IMR-90 (cell line): ENCODE results near the gene IVL. TPM values are rescaled to one million over a fixed set of nuclear protein-coding genes. Genes with fewer than 3 reads are reported as not detected.

Source experiments
- ATAC-seq: fragments of 200-7000 bp; cut with Tn5 transposase; 2 replicates; pipeline ENCODE4 v1.9.1; 2020; ENCODE audit warnings: low read depth, mild to moderate bottlenecking, moderate library complexity
- BruUV-seq: library from RNA; stranded (reverse); fragments of 400-500 nt; replicated peaks from 2 replicates; lab custom pipeline; 2021; lab: Mats Ljungman, UMichigan
- CTCF ChIA-PET: fragments of 300-600 bp; formaldehyde crosslinking; extraction: SDS; loops from one replicate; lab custom pipeline; 2021; ENCODE audit warnings: antibody characterized with exemption; lab: Yijun Ruan, JAX
- POLR2A ChIA-PET: fragments of 300-600 bp; sonication (Branson Sonifier 250); formaldehyde crosslinking; loops from one replicate; lab custom pipeline; 2022; ENCODE audit warnings: antibody characterized with exemption; ENCODE audit not compliant: unreplicated experiment; lab: Charles Lee
- DNase-seq: peaks from one replicate; pipeline ENCODE4 v3.0.0; 2013
- H2AFZ ChIP-seq: replicated peaks from 2 replicates; pipeline ENCODE3; 2013; ENCODE audit warnings: low read length, mild to moderate bottlenecking; ENCODE audit not compliant: poor library complexity
- H2AK5ac ChIP-seq: 2 replicates; pipeline ENCODE4 v1.6.1; 2013; ENCODE audit warnings: low read depth, low read length, inconsistent platforms
- H2AK9ac ChIP-seq: replicated peaks from 2 replicates; pipeline ENCODE3; 2013; ENCODE audit warnings: mild to moderate bottlenecking, low read depth, low read length, moderate library complexity; ENCODE audit not compliant: poor library complexity
- H2BK120ac ChIP-seq: 2 replicates; pipeline ENCODE4 v1.6.1; 2013; ENCODE audit warnings: low read depth, low read length, inconsistent platforms
- H2BK15ac ChIP-seq: 3 replicates; pipeline ENCODE4 v1.6.1; 2013; ENCODE audit warnings: low read depth, low read length, inconsistent platforms
- H2BK20ac ChIP-seq: 2 replicates; pipeline ENCODE4 v1.6.1; 2013; ENCODE audit warnings: low read depth, mild to moderate bottlenecking, inconsistent platforms, low read length, moderate library complexity
- H2BK5ac ChIP-seq: 2 replicates; pipeline ENCODE4 v1.6.1; 2013; ENCODE audit warnings: mild to moderate bottlenecking, low read depth, low read length, inconsistent platforms; ENCODE audit not compliant: poor library complexity, severe bottlenecking
- H3K14ac ChIP-seq: replicated peaks from 2 replicates; pipeline ENCODE4 v1.6.1; 2013; ENCODE audit warnings: low read depth, low read length, inconsistent platforms
- H3K18ac ChIP-seq: 2 replicates; pipeline ENCODE4 v1.6.1; 2013; ENCODE audit warnings: low read depth, low read length, control low read depth
- H3K23ac ChIP-seq: 2 replicates; pipeline ENCODE4 v1.6.1; 2013; ENCODE audit warnings: low read depth, low read length, inconsistent platforms
- H3K27ac ChIP-seq: 2 replicates; pipeline ENCODE4 v1.5.1; 2013; ENCODE audit warnings: mild to moderate bottlenecking, control low read depth, low read length; ENCODE audit not compliant: insufficient read depth
- H3K27me3 ChIP-seq: 2 replicates; pipeline ENCODE4 v1.6.1; 2013; ENCODE audit warnings: low read length; ENCODE audit not compliant: control insufficient read depth, insufficient read depth
- H3K36me3 ChIP-seq: 2 replicates; pipeline ENCODE4 v1.6.1; 2013; ENCODE audit warnings: low read length, mixed read lengths; ENCODE audit not compliant: control insufficient read depth, insufficient read depth
- H3K4ac ChIP-seq: 2 replicates; pipeline ENCODE4 v1.6.1; 2013; ENCODE audit warnings: low read depth, low read length, inconsistent platforms
- H3K4me1 ChIP-seq: 2 replicates; pipeline ENCODE4 v1.6.1; 2013; ENCODE audit warnings: low read length, mixed read lengths; ENCODE audit not compliant: control insufficient read depth, insufficient read depth
- H3K4me2 ChIP-seq: 2 replicates; pipeline ENCODE4 v1.6.1; 2013; ENCODE audit warnings: low read depth, mild to moderate bottlenecking, control low read depth, low read length, moderate library complexity
- H3K4me3 ChIP-seq: 2 replicates; pipeline ENCODE4 v1.5.1; 2013; ENCODE audit warnings: low read depth, mild to moderate bottlenecking, control low read depth, low read length, moderate library complexity; ENCODE audit not compliant: insufficient read depth
- H3K56ac ChIP-seq: 2 replicates; pipeline ENCODE4 v1.6.1; 2013; ENCODE audit warnings: low read length, inconsistent platforms; ENCODE audit not compliant: insufficient read depth; ENCODE audit errors: extremely low read depth
- H3K79me1 ChIP-seq, 2 experiments: 2 replicates each; pipeline ENCODE4 v1.6.1; 2013; ENCODE audit warnings: low read length in 2 of 2, inconsistent platforms in 1 of 2, low read depth in 1 of 2
- H3K9ac ChIP-seq: 2 replicates; pipeline ENCODE4 v1.6.1; 2013; ENCODE audit warnings: low read depth, low read length, control low read depth
- H3K9me1 ChIP-seq: 2 replicates; pipeline ENCODE4 v1.6.1; 2013; ENCODE audit warnings: low read length, inconsistent platforms; ENCODE audit not compliant: insufficient read depth
- H3K9me3 ChIP-seq: 2 replicates; pipeline ENCODE4 v1.6.1; 2013; ENCODE audit warnings: low read length; ENCODE audit not compliant: control insufficient read depth, insufficient read depth
- H4K20me1 ChIP-seq: 2 replicates; pipeline ENCODE4 v1.6.1; 2013; ENCODE audit warnings: low read length, inconsistent platforms; ENCODE audit not compliant: insufficient read depth
- H4K5ac ChIP-seq: 2 replicates; pipeline ENCODE4 v1.6.1; 2013; ENCODE audit warnings: mild to moderate bottlenecking, low read depth, low read length, control low read depth
- H4K8ac ChIP-seq, 2 experiments: 2 replicates each; pipeline ENCODE4 v1.6.1; 2013; ENCODE audit warnings: low read depth in 2 of 2, low read length in 2 of 2, control low read depth in 1 of 2, inconsistent platforms in 1 of 2
- H4K91ac ChIP-seq: 2 replicates; pipeline ENCODE4 v1.6.1; 2013; ENCODE audit warnings: low read depth, low read length, inconsistent platforms; ENCODE audit not compliant: insufficient read depth
- BHLHE40 ChIP-seq: fragments of 150-350 bp; IDR thresholded peaks from 2 replicates; pipeline ENCODE4 v1.6.1; 2016; ENCODE audit warnings: mild to moderate bottlenecking, low read depth, low read length
- CEBPB ChIP-seq: IDR thresholded peaks from 2 replicates; pipeline ENCODE4 v1.6.1; 2012; ENCODE audit warnings: low read depth, low read length, improper control_type of control experiment
- CHD1 ChIP-seq: IDR thresholded peaks from 2 replicates; pipeline ENCODE4 v1.6.1; 2012; ENCODE audit warnings: low read depth, low read length, improper control_type of control experiment
- CTCF ChIP-seq: conservative IDR thresholded peaks from 2 replicates; pipeline ENCODE4 v1.5.1; 2012; ENCODE audit warnings: mild to moderate bottlenecking, low read depth, low read length, improper control_type of control experiment
- FOS ChIP-seq: fragments of 150-350 bp; IDR thresholded peaks from 2 replicates; pipeline ENCODE4 v1.6.1; 2016; ENCODE audit warnings: low read depth, low read length
- MAFK ChIP-seq: IDR thresholded peaks from 2 replicates; pipeline ENCODE4 v1.6.1; 2012; ENCODE audit warnings: low read depth, low read length, improper control_type of control experiment
- MAZ ChIP-seq: IDR thresholded peaks from 2 replicates; pipeline ENCODE4 v1.6.1; 2012; ENCODE audit warnings: low read depth, mild to moderate bottlenecking, low read length, improper control_type of control experiment, moderate library complexity, borderline replicate concordance
- MXI1 ChIP-seq: IDR thresholded peaks from 2 replicates; pipeline ENCODE4 v1.6.1; 2012; ENCODE audit warnings: low read depth, mild to moderate bottlenecking, low read length, moderate library complexity, borderline replicate concordance
- NFE2L2 ChIP-seq: fragments of 150-350 bp; IDR thresholded peaks from 2 replicates; pipeline ENCODE4 v1.6.1; 2016; ENCODE audit warnings: low read depth, mild to moderate bottlenecking, low read length
- POLR2A ChIP-seq: IDR thresholded peaks from 2 replicates; pipeline ENCODE4 v1.6.1; 2012; ENCODE audit warnings: mild to moderate bottlenecking, low read depth, low read length
- RAD21 ChIP-seq: IDR thresholded peaks from 2 replicates; pipeline ENCODE4 v1.6.1; 2012; ENCODE audit warnings: low read length, improper control_type of control experiment
- RCOR1 ChIP-seq: IDR thresholded peaks from 2 replicates; pipeline ENCODE4 v1.6.1; 2012; ENCODE audit warnings: mild to moderate bottlenecking, low read length, improper control_type of control experiment; ENCODE audit not compliant: insufficient replicate concordance
- RFX5 ChIP-seq: IDR thresholded peaks from 2 replicates; pipeline ENCODE4 v1.8.0; 2012; ENCODE audit warnings: low read depth, mild to moderate bottlenecking, low read length, moderate library complexity
- SMC3 ChIP-seq: fragments of 150-350 bp; IDR thresholded peaks from 2 replicates; pipeline ENCODE4 v1.6.1; 2016; ENCODE audit warnings: low read depth, mild to moderate bottlenecking, antibody characterized with exemption, low read length, moderate library complexity
- WGBS, 2 experiments: methylation state at CpG; one replicate each; pipeline versions ENCODE4 v1.1.5 to v1.1.7; 2013; ENCODE audit warnings: missing lambda C conversion rate in 2 of 2; ENCODE audit not compliant: insufficient read length in 1 of 2; ENCODE audit errors: extremely low coverage in 2 of 2; 5-methylcytosine and 5-hydroxymethylcytosine counted together
- dilution Hi-C: fragments of 300-500 bp; cut with HindIII; formaldehyde crosslinking; loops from one replicate; pipeline ENCODE4 v1.14.3; 2018; ENCODE audit warnings: low sequenced_read_pairs; ENCODE audit not compliant: unreplicated experiment
- in situ Hi-C: fragments of 300-500 bp; cut with MboI; formaldehyde crosslinking; loops from 3 replicates; pipeline ENCODE4 v1.14.3; 2019; ENCODE audit warnings: low sequenced_read_pairs, inconsistent platforms, mixed read lengths
- intact Hi-C: fragments of 100-400 bp; cut with micrococcal nuclease; formaldehyde crosslinking; loops from 2 replicates; pipeline ENCODE4 v1.10.0; 2022
- polyA plus RNA-seq, 3 experiments: library from polyadenylated mRNA; depleted of rRNA; stranded (reverse); fragments of >200 nt; gene quantifications; 2 replicates each; pipeline ENCODE4 v1.2.3, GENCODE V29; 2012; ENCODE audit warnings: low replicate concordance in 1 of 3
- total RNA-seq: library from RNA; depleted of rRNA; stranded (reverse); fragments of >200 nt; gene quantifications from 2 replicates; pipeline ENCODE4 v1.2.3, GENCODE V29; 2012
- TF ChIP-seq, protein P1 (sequence below): fragments of 150-350 bp; IDR thresholded peaks from 2 replicates; pipeline ENCODE4 v1.6.1; 2017; ENCODE audit warnings: mild to moderate bottlenecking, antibody characterized with exemption, low read length, low read depth
- TF ChIP-seq, protein P2 (sequence below): fragments of 150-350 bp; IDR thresholded peaks from 2 replicates; pipeline ENCODE4 v1.6.1; 2016; ENCODE audit warnings: low read depth, mild to moderate bottlenecking, low read length, moderate library complexity, borderline replicate concordance

The IVL gene
- total and polyA plus RNA-seq, 2 of the 4 experiments (the other 2 are of a cell fraction), result not detected

GRCh38 chr1:152941037-152941711 lies 32.8 kb downstream of the IVL start:
- Histone ChIP-seq H3K9me1 (no peaks in the 10 kb centered on the region), H3K56ac (no peak overlapping the region), H2BK5ac (no peak overlapping the region), H3K4me1 (no peaks in the 10 kb centered on the region), H3K27me3 (no peaks in the 10 kb centered on the region), H2BK120ac (no peak overlapping the region), H3K4me2 (no peak overlapping the region), H3K14ac (no peak overlapping the region), H3K4me3 (no peak overlapping the region), H2AK9ac (no peak overlapping the region), H3K27ac (no peak overlapping the region), H3K18ac (no peak overlapping the region), H4K91ac (no peak overlapping the region), H3K23ac (no peak overlapping the region), H2AK5ac (no peak overlapping the region), H3K79me1 (no peaks in the 10 kb centered on the region), H2BK20ac (no peak overlapping the region), H2AFZ (no peak overlapping the region), H3K4ac (no peak overlapping the region), H4K20me1 (no peaks in the 10 kb centered on the region), H3K9ac (no peak overlapping the region), H4K8ac (no peak overlapping the region), H2BK15ac (no peak overlapping the region), H3K36me3 (no peaks in the 10 kb centered on the region), H3K9me3 (no peaks in the 10 kb centered on the region; the same call in 1 of the 2 replicates), H4K5ac (no peak overlapping the region)
- ChIA-PET POLR2A (no interaction called here), CTCF (no interaction called here)
- dilution Hi-C loops (no loop called here), in situ Hi-C loops (no loop called here), intact Hi-C loops (no loop called here)
- ATAC-seq (no peak), DNase-seq (no peak)
- 28% methylated on average over 5 of the region's 8 CpGs; no CpG with 5 or more reads in 1 of the 2 experiments for WGBS, 2 experiments
- no TSS peak for BruUV-seq
- no peak for TF ChIP-seq CEBPB
- TF ChIP-seq, protein P1, sequence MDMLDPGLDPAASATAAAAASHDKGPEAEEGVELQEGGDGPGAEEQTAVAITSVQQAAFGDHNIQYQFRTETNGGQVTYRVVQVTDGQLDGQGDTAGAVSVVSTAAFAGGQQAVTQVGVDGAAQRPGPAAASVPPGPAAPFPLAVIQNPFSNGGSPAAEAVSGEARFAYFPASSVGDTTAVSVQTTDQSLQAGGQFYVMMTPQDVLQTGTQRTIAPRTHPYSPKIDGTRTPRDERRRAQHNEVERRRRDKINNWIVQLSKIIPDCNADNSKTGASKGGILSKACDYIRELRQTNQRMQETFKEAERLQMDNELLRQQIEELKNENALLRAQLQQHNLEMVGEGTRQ, result no peak
- no peak for TF ChIP-seq RCOR1
- no peak for TF ChIP-seq RAD21
- TF ChIP-seq MAZ, result no peak
- TF ChIP-seq MXI1, result no peak
- TF ChIP-seq, protein P2, sequence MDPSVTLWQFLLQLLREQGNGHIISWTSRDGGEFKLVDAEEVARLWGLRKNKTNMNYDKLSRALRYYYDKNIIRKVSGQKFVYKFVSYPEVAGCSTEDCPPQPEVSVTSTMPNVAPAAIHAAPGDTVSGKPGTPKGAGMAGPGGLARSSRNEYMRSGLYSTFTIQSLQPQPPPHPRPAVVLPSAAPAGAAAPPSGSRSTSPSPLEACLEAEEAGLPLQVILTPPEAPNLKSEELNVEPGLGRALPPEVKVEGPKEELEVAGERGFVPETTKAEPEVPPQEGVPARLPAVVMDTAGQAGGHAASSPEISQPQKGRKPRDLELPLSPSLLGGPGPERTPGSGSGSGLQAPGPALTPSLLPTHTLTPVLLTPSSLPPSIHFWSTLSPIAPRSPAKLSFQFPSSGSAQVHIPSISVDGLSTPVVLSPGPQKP, result no peak
- TF ChIP-seq SMC3, result no peak
- no peak for TF ChIP-seq RFX5
- no peak for TF ChIP-seq FOS
- TF ChIP-seq MAFK, result no peak
- TF ChIP-seq NFE2L2, result no peak
- TF ChIP-seq CTCF, result no peak
- no peak for TF ChIP-seq POLR2A
- no peak for TF ChIP-seq BHLHE40
- TF ChIP-seq CHD1, result no peak
